H9 (cell line): ENCODE data around the gene NAA15. TPM values are rescaled to one million over a fixed set of nuclear protein-coding genes. Genes with fewer than 3 reads are reported as not detected.
A peak's percentile ranks its signal among the peaks of the same experiment; 100 is the strongest.

Source experiments
- DNase-seq: peaks from one replicate; pipeline ENCODE4 v3.0.0-alpha.2; 2017
- H2AFZ ChIP-seq: one replicate; pipeline ENCODE4 v1.6.1; 2013; ENCODE audit warnings: mild to moderate bottlenecking, low read length, control low read depth, moderate library complexity
- H2AK5ac ChIP-seq: 2 replicates; pipeline ENCODE4 v1.6.1; 2013; ENCODE audit warnings: low read length, control low read depth, mixed read lengths; ENCODE audit not compliant: insufficient read length
- H2BK120ac ChIP-seq: one replicate; pipeline ENCODE4 v1.6.1; 2013; ENCODE audit warnings: low read depth, mild to moderate bottlenecking, low read length, control low read depth, inconsistent platforms; ENCODE audit not compliant: poor library complexity, severe bottlenecking
- H2BK12ac ChIP-seq: 2 replicates; pipeline ENCODE4 v1.6.1; 2013; ENCODE audit warnings: low read length, control low read depth, mixed read lengths, low read depth; ENCODE audit not compliant: insufficient read length
- H2BK15ac ChIP-seq: 2 replicates; pipeline ENCODE4 v1.6.1; 2013; ENCODE audit warnings: low read depth, low read length, control low read depth
- H2BK20ac ChIP-seq: one replicate; pipeline ENCODE4 v1.6.1; 2013; ENCODE audit warnings: low read depth, mild to moderate bottlenecking, low read length, control low read depth, inconsistent platforms; ENCODE audit not compliant: poor library complexity, severe bottlenecking
- H2BK5ac ChIP-seq: 2 replicates; pipeline ENCODE4 v1.6.1; 2013; ENCODE audit warnings: low read length, control low read depth, mixed read lengths; ENCODE audit not compliant: insufficient read length
- H3K14ac ChIP-seq: 2 replicates; pipeline ENCODE4 v1.6.1; 2013; ENCODE audit warnings: low read length, control low read depth; ENCODE audit not compliant: insufficient read depth
- H3K18ac ChIP-seq: 2 replicates; pipeline ENCODE4 v1.6.1; 2013; ENCODE audit warnings: low read depth, mild to moderate bottlenecking, mixed read lengths, low read length, control low read depth; ENCODE audit not compliant: insufficient read length
- H3K23ac ChIP-seq: 2 replicates; pipeline ENCODE4 v1.6.1; 2013; ENCODE audit warnings: low read length, control low read depth, mixed read lengths, low read depth; ENCODE audit not compliant: insufficient read length
- H3K23me2 ChIP-seq: 2 replicates; pipeline ENCODE4 v1.6.1; 2013; ENCODE audit warnings: low read depth, mild to moderate bottlenecking, mixed read lengths, low read length, control low read depth; ENCODE audit not compliant: insufficient read length, poor library complexity, severe bottlenecking
- H3K27ac ChIP-seq: 2 replicates; pipeline ENCODE4 v1.5.1; 2013; ENCODE audit warnings: low read length, control low read depth, mixed read lengths, low read depth; ENCODE audit not compliant: insufficient read length
- H3K27me3 ChIP-seq: 2 replicates; pipeline ENCODE4 v1.6.1; 2013; ENCODE audit warnings: low read length, control low read depth, inconsistent platforms; ENCODE audit not compliant: insufficient read depth
- H3K4ac ChIP-seq: 2 replicates; pipeline ENCODE4 v1.6.1; 2013; ENCODE audit warnings: low read depth, mild to moderate bottlenecking, control low read depth, inconsistent platforms, low read length, moderate library complexity
- H3K4me1 ChIP-seq: 2 replicates; pipeline ENCODE4 v1.6.1; 2013; ENCODE audit warnings: low read length, control low read depth, inconsistent platforms; ENCODE audit not compliant: insufficient read depth
- H3K4me2 ChIP-seq: 2 replicates; pipeline ENCODE4 v1.6.1; 2013; ENCODE audit warnings: low read length, control low read depth, mixed read lengths; ENCODE audit not compliant: insufficient read length, insufficient read depth
- H3K56ac ChIP-seq: 2 replicates; pipeline ENCODE4 v1.6.1; 2013; ENCODE audit warnings: low read depth, mild to moderate bottlenecking, mixed read lengths, low read length, control low read depth; ENCODE audit not compliant: insufficient read length
- H3K79me1 ChIP-seq: 2 replicates; pipeline ENCODE4 v1.6.1; 2013; ENCODE audit warnings: low read depth, mild to moderate bottlenecking, moderate library complexity, low read length, control low read depth, inconsistent platforms; ENCODE audit not compliant: insufficient read depth, poor library complexity, severe bottlenecking
- H3K79me2 ChIP-seq: 2 replicates; pipeline ENCODE4 v1.6.1; 2013; ENCODE audit warnings: low read length, control low read depth, inconsistent platforms; ENCODE audit not compliant: insufficient read depth
- H3K9ac ChIP-seq: 2 replicates; pipeline ENCODE4 v1.6.1; 2013; ENCODE audit warnings: low read length, control low read depth, mixed read lengths; ENCODE audit not compliant: insufficient read length; ENCODE audit errors: extremely low read depth
- H3K9me3 ChIP-seq: one replicate; pipeline ENCODE4 v1.6.1; 2013; ENCODE audit warnings: low read depth, low read length, inconsistent platforms; ENCODE audit not compliant: control insufficient read depth
- H3T11ph ChIP-seq: one replicate; pipeline ENCODE4 v1.6.1; 2013; ENCODE audit warnings: mild to moderate bottlenecking, low read length, control low read depth, inconsistent platforms
- H4K20me1 ChIP-seq: one replicate; pipeline ENCODE4 v1.6.1; 2013; ENCODE audit not compliant: control insufficient read depth, insufficient read length, insufficient read depth
- H4K5ac ChIP-seq: 2 replicates; pipeline ENCODE4 v1.6.1; 2013; ENCODE audit warnings: low read depth, mild to moderate bottlenecking, mixed read lengths, low read length, control low read depth; ENCODE audit not compliant: insufficient read length
- H4K8ac ChIP-seq: replicated peaks from 2 replicates; pipeline ENCODE4 v1.6.1; 2013; ENCODE audit warnings: low read length, control low read depth, mixed read lengths, low read depth; ENCODE audit not compliant: insufficient read length
- H4K91ac ChIP-seq: 2 replicates; pipeline ENCODE4 v1.6.1; 2013; ENCODE audit warnings: low read depth, mild to moderate bottlenecking, moderate library complexity, mixed read lengths, low read length, control low read depth; ENCODE audit not compliant: insufficient read length
- H3K27ac Mint-ChIP-seq, 3 experiments: 2 replicates in 2 of 3; 3 replicates in 1 of 3; pipeline ENCODE4 v1.8.0; 2020 to 2021; ENCODE audit warnings: mixed read lengths in 3 of 3, mild to moderate bottlenecking in 1 of 3, moderate library complexity in 1 of 3
- H3K27me3 Mint-ChIP-seq: 2 replicates; pipeline ENCODE4 v1.8.0; 2021; ENCODE audit warnings: low read depth, mild to moderate bottlenecking, moderate library complexity, mixed read lengths
- H3K36me3 Mint-ChIP-seq, 3 experiments: 2 replicates in 2 of 3; 3 replicates in 1 of 3; pipeline ENCODE4 v1.8.0; 2020 to 2021; ENCODE audit warnings: low read depth in 3 of 3, mixed read lengths in 3 of 3; ENCODE audit not compliant: insufficient read depth in 1 of 3
- H3K4me1 Mint-ChIP-seq, 2 experiments: 2 replicates each; pipeline ENCODE4 v1.8.0; 2020; ENCODE audit warnings: mixed read lengths in 2 of 2
- H3K4me3 Mint-ChIP-seq, 2 experiments: 2 replicates in 1 of 2; 3 replicates in 1 of 2; pipeline ENCODE4 v1.8.0; 2020 to 2021; ENCODE audit warnings: mild to moderate bottlenecking in 2 of 2, mixed read lengths in 2 of 2, moderate library complexity in 1 of 2
- H3K9me3 Mint-ChIP-seq, 2 experiments: 2 replicates in 1 of 2; 3 replicates in 1 of 2; pipeline ENCODE4 v1.8.0; 2020; ENCODE audit warnings: mild to moderate bottlenecking in 2 of 2, mixed read lengths in 2 of 2, moderate library complexity in 1 of 2
- CTCF ChIP-seq: fragments of 200-600 bp; sonication (generic); conservative IDR thresholded peaks from 3 replicates; pipeline ENCODE4 v1.8.0; 2021; ENCODE audit warnings: antibody characterized with exemption, mild to moderate bottlenecking
- WGBS: extraction: QIAGEN DNeasy Blood & Tissue Kit; methylation state at CpG from one replicate; pipeline ENCODE4 v1.1.7; 2013; ENCODE audit warnings: missing lambda C conversion rate, low lambda C conversion rate, mixed read lengths; ENCODE audit not compliant: insufficient read length; ENCODE audit errors: extremely low coverage; 5-methylcytosine and 5-hydroxymethylcytosine counted together
- total RNA-seq: library from RNA; stranded (reverse); gene quantifications from 2 replicates; pipeline ENCODE4 v1.2.1, GENCODE V29; 2021

Gene NAA15
- total RNA-seq, 1 experiment from 2014 or later = 115 TPM

GRCh38 chr4:139316733-139317132 is 15.4 kb downstream of the NAA15 start:
- H3K9me3 ChIP-seq = no peaks in the 10 kb centered on the region
- no peak overlapping the region for H2BK5ac ChIP-seq
- H2AK5ac ChIP-seq = no peak overlapping the region
- H3K27ac ChIP-seq = no peak overlapping the region
- no peak overlapping the region for H3K14ac ChIP-seq
- no peak overlapping the region for H3K56ac ChIP-seq
- no peaks in the 10 kb centered on the region for H3K79me1 ChIP-seq
- no peak overlapping the region for H2BK12ac ChIP-seq
- no peak overlapping the region for H3K18ac ChIP-seq
- H3K27me3 ChIP-seq = no peaks in the 10 kb centered on the region
- H3K23ac ChIP-seq = no peak overlapping the region
- H4K8ac ChIP-seq = no peak overlapping the region
- no peak overlapping the region for H3K4me3 Mint-ChIP-seq
- peaks cover 46 to 48% of the 10 kb centered on the region in 2 experiments for H3K4me1 Mint-ChIP-seq
- H3K9me3 Mint-ChIP-seq = peaks cover 4 to 5% of the 10 kb centered on the region in 2 experiments; a peak in 3 of 5 replicates
- H3K79me2 ChIP-seq = peaks cover 62% of the 10 kb centered on the region; the same call in 1 of the 2 replicates
- H3K9ac ChIP-seq = no peak overlapping the region
- no peak overlapping the region for H3K4me2 ChIP-seq
- H3K27me3 Mint-ChIP-seq = no peaks in the 10 kb centered on the region
- H3K4me1 ChIP-seq = no peaks in the 10 kb centered on the region; the same call in 1 of the 2 replicates
- no peak overlapping the region for H2BK120ac ChIP-seq
- no peak overlapping the region for H4K91ac ChIP-seq
- no peak for DNase-seq
- no CpG with 5 or more reads among the region's 2 CpGs for WGBS
- peak overlapping the region; percentile 2 to 87 (median 66); a peak in 6 of 7 replicates for H3K27ac Mint-ChIP-seq
- no peaks in the 10 kb centered on the region for H3K23me2 ChIP-seq
- H4K20me1 ChIP-seq = no peaks in the 10 kb centered on the region
- H2BK15ac ChIP-seq = no peak overlapping the region
- no peak overlapping the region for H3K4ac ChIP-seq
- H3K36me3 Mint-ChIP-seq = peaks cover 16 to 36% (median 20%) of the 10 kb centered on the region in 3 experiments
- H2BK20ac ChIP-seq = no peak overlapping the region
- H3T11ph ChIP-seq = no peak overlapping the region
- no peak overlapping the region for H4K5ac ChIP-seq
- no peak overlapping the region for H2AFZ ChIP-seq
- TF ChIP-seq CTCF = no peak
